K562 (cell line): ENCODE data around the gene TRPC4AP. TPM values are rescaled to one million over a fixed set of nuclear protein-coding genes. Genes with fewer than 3 reads are reported as not detected.

Experiments used
- ATAC-seq: fragments of 200-7000 bp; cut with Tn5 transposase; 3 replicates; pipeline ENCODE4 v1.9.1; 2020; ENCODE audit warnings: moderate library complexity
- BruUV-seq: library from RNA; stranded (reverse); fragments of 400-500 nt; replicated peaks from 2 replicates; lab custom pipeline; 2021; lab: Mats Ljungman, UMichigan
- CTCF ChIA-PET: fragments of 300-600 bp; formaldehyde crosslinking; extraction: SDS; loops from one replicate; lab custom pipeline; 2021; ENCODE audit warnings: low intra/inter-chr PET ratio; lab: Yijun Ruan, JAX
- POLR2A ChIA-PET: fragments of 300-600, 350-650 bp; sonication (Branson Sonifier 250); formaldehyde crosslinking; extraction: SDS; loops from one replicate; lab custom pipeline; 2021; ENCODE audit warnings: antibody characterized with exemption, inconsistent platforms; lab: Yijun Ruan, JAX
- DNase-seq, 4 experiments: peaks; one replicate each; pipeline versions ENCODE4 v3.0.0 to v3.0.0-alpha.2; 2011 to 2018; ENCODE audit warnings: low spot score in 3 of 4, mixed read lengths in 3 of 4; ENCODE audit errors: extremely low read depth in 1 of 4
- FAIRE-seq: peaks from 2 replicates; lab custom pipeline; 2011; peaks lifted over from hg19 to GRCh38; lab: Jason Lieb, UNC
- H2AFZ ChIP-seq: 2 replicates; pipeline ENCODE4 v1.6.0; 2011; ENCODE audit warnings: low read depth, low read length, control low read depth, inconsistent platforms
- H3K27ac ChIP-seq: fragments of 200-600 bp; 3 replicates; pipeline ENCODE4 v1.8.0; 2011; ENCODE audit warnings: low read depth, mild to moderate bottlenecking, control low read depth, inconsistent platforms, low read length, moderate library complexity, mixed read lengths; ENCODE audit errors: extremely low read depth
- H3K27me3 ChIP-seq, 2 experiments: fragments of 300-600 bp in 1 of 2; 2 replicates in 1 of 2; 3 replicates in 1 of 2; pipeline versions ENCODE4 v1.6.0 to v1.8.0; 2011; ENCODE audit warnings: inconsistent platforms in 2 of 2, low read length in 2 of 2, mild to moderate bottlenecking in 1 of 2, mixed read lengths in 1 of 2, moderate library complexity in 1 of 2; ENCODE audit not compliant: control insufficient read depth in 2 of 2, insufficient read depth in 2 of 2
- H3K36me3 ChIP-seq: fragments of 300-600 bp; 3 replicates; pipeline ENCODE4 v1.8.0; 2011; ENCODE audit warnings: mild to moderate bottlenecking, low read length, inconsistent platforms; ENCODE audit not compliant: control insufficient read depth, insufficient read depth
- H3K4me1 ChIP-seq, 2 experiments: fragments of 200-600 bp in 1 of 2; replicated peaks in 1 of 2; 2 replicates in 1 of 2; 3 replicates in 1 of 2; pipeline versions ENCODE4 v1.5.1 to v1.8.0; 2011; ENCODE audit warnings: inconsistent platforms in 2 of 2, low read length in 2 of 2, mild to moderate bottlenecking in 1 of 2, mixed read lengths in 1 of 2, moderate library complexity in 1 of 2; ENCODE audit not compliant: control insufficient read depth in 2 of 2, insufficient read depth in 2 of 2
- H3K4me2 ChIP-seq: 2 replicates; pipeline ENCODE4 v1.6.1; 2011; ENCODE audit warnings: low read length, control low read depth, inconsistent platforms, mixed read lengths; ENCODE audit not compliant: insufficient read depth
- H3K4me3 ChIP-seq: fragments of 200-600 bp; sonication (generic), shearing (Covaris generic); 2 replicates; pipeline ENCODE4 v1.5.1; 2016; ENCODE audit warnings: control low read depth, inconsistent platforms
- H3K79me2 ChIP-seq: fragments of 200-600 bp; 3 replicates; pipeline ENCODE4 v1.8.0; 2011; ENCODE audit warnings: low read length, inconsistent platforms; ENCODE audit not compliant: control insufficient read depth, insufficient read depth
- H3K9ac ChIP-seq, 2 experiments: 2 replicates each; pipeline versions ENCODE4 v1.6.0 to v1.6.1; 2011; ENCODE audit warnings: low read depth in 2 of 2, low read length in 2 of 2, control low read depth in 1 of 2, inconsistent platforms in 1 of 2, mild to moderate bottlenecking in 1 of 2, mixed read lengths in 1 of 2; ENCODE audit not compliant: insufficient read depth in 1 of 2
- H3K9me1 ChIP-seq: one replicate; pipeline ENCODE4 v1.6.0; 2011; ENCODE audit warnings: inconsistent platforms, mild to moderate bottlenecking, low read length, moderate library complexity; ENCODE audit not compliant: control insufficient read depth, insufficient read depth
- H3K9me3 ChIP-seq: replicated peaks from 2 replicates; pipeline ENCODE4 v1.5.1; 2011; ENCODE audit warnings: low read depth, low read length, inconsistent platforms; ENCODE audit not compliant: control insufficient read depth, insufficient read depth
- H4K20me1 ChIP-seq: replicated peaks from 2 replicates; pipeline ENCODE4 v1.6.1; 2011; ENCODE audit warnings: low read length, inconsistent platforms, mixed read lengths; ENCODE audit not compliant: control insufficient read depth, insufficient read depth
- BACH1 ChIP-seq: fragments of 200-800 bp; sonication (Bioruptor generic); IDR thresholded peaks from 2 replicates; pipeline ENCODE4 v1.6.1; 2016; ENCODE audit warnings: missing genetic modification characterization, missing compliant biosample characterization
- CBX5 ChIP-seq: IDR thresholded peaks from 2 replicates; pipeline ENCODE4 v1.6.1; 2014; ENCODE audit warnings: low read depth, borderline replicate concordance
- CHD1 ChIP-seq: fragments of 200-600 bp; sonication (generic); IDR thresholded peaks from one replicate; pipeline ENCODE4 v1.6.1; 2012; ENCODE audit warnings: mild to moderate bottlenecking, moderate library complexity, low read length, inconsistent platforms
- HDAC2 ChIP-seq: fragments of 450-650 bp; IDR thresholded peaks from 2 replicates; pipeline ENCODE4 v1.6.1; 2016; ENCODE audit warnings: mild to moderate bottlenecking
- MTA3 ChIP-seq: fragments of 450-650 bp; formaldehyde crosslinking; IDR thresholded peaks from 2 replicates; pipeline ENCODE4 v1.6.1; 2017; ENCODE audit warnings: mild to moderate bottlenecking, borderline replicate concordance
- PHB ChIP-seq: fragments of 250-450 bp; sonication (Bioruptor Pico); IDR thresholded peaks from 2 replicates; pipeline ENCODE4 v1.5.0; 2021
- SAFB2 ChIP-seq: fragments of 200-400 bp; formaldehyde crosslinking; IDR thresholded peaks from 2 replicates; pipeline ENCODE4 v1.6.1; 2018; ENCODE audit warnings: borderline replicate concordance, low read length, low read depth, moderate library complexity; ENCODE audit not compliant: severe bottlenecking
- ZBTB2 ChIP-seq: fragments of 450-650 bp; IDR thresholded peaks from 2 replicates; pipeline ENCODE4 v1.6.1; 2016; ENCODE audit warnings: antibody characterized with exemption
- ZNF280B ChIP-seq: fragments of 250-450 bp; sonication (Bioruptor Pico); IDR thresholded peaks from 2 replicates; pipeline ENCODE4 v1.5.1; 2021; ENCODE audit warnings: mild to moderate bottlenecking
- ZNF609 ChIP-seq: sonication (generic); formaldehyde crosslinking; IDR thresholded peaks from 2 replicates; pipeline ENCODE4 v1.8.1; 2023; ENCODE audit warnings: missing genetic modification reagents, mild to moderate bottlenecking, borderline replicate concordance
- WGBS: fragments of 100-300 bp; shearing (Covaris generic); methylation state at CpG from one replicate; pipeline ENCODE4 v1.1.6; 2016; ENCODE audit warnings: low coverage, mixed read lengths; ENCODE audit not compliant: insufficient coverage; ENCODE audit errors: missing lambda C conversion rate; 5-methylcytosine and 5-hydroxymethylcytosine counted together
- in situ Hi-C: fragments of 300-500 bp; cut with MboI; formaldehyde crosslinking; loops from 4 replicates; pipeline ENCODE4 v1.15.0; 2018; ENCODE audit warnings: inconsistent platforms, mixed read lengths
- intact Hi-C: fragments of 100-400 bp; cut with micrococcal nuclease; formaldehyde crosslinking; loops from 2 replicates; pipeline ENCODE4 v1.14.2; 2022
- polyA plus RNA-seq, 8 experiments: library from polyadenylated mRNA; depleted of rRNA in 4 of 8; stranded (reverse) in 5 of 8; unstranded in 3 of 8; fragments of >200 nt; fragmentation: Nextera tagmentation in 2 of 8; fragmentation: Illumina TruSeq in 1 of 8; extraction: Ambion mirVana in 2 of 8; extraction: Trizol in 1 of 8; gene quantifications; 2 replicates each; pipeline versions ENCODE4 v1.2.1 to v1.2.3, GENCODE V29; 2011 to 2014; ENCODE audit warnings: inconsistent platforms in 1 of 8, missing spikeins in 1 of 8
- total RNA-seq, 7 experiments: library from RNA; depleted of rRNA in 6 of 7; stranded (reverse); fragments of >200 nt in 6 of 7; fragmentation: Illumina TruSeq in 2 of 7; extraction: Trizol in 2 of 7; gene quantifications; 2 replicates each; pipeline versions ENCODE4 v1.2.1 to v1.2.3, GENCODE V29; 2011 to 2021; ENCODE audit warnings: low replicate concordance in 1 of 7

TRPC4AP gene
- total and polyA plus RNA-seq, 9 of the 15 experiments (the other 6 are each of a cell fraction or from before 2014, with no cell fraction given), result 2.3 to 70.3 (median 33.3) TPM

- no peak for TF ChIP-seq ZNF609 (CRISPR knock-in tag)
Measured at GRCh38 chr20:35009665-35010328, 82.8 kb downstream of the TRPC4AP start (continued).

- CTCF ChIA-PET, result no interaction called here
- no peak for TF ChIP-seq HDAC2
- no peak for TF ChIP-seq PHB (CRISPR knock-in tag)
- no peak for TF ChIP-seq MTA3
- no peak for TF ChIP-seq CHD1
- no peak for TF ChIP-seq CBX5
- no peak for TF ChIP-seq BACH1 (tag)
- no peak for TF ChIP-seq SAFB2
- no peak for TF ChIP-seq ZNF280B (CRISPR knock-in tag)
- no peak for TF ChIP-seq ZBTB2
Measured at GRCh38 chr20:35008411-35009342, 83.9 kb downstream of the TRPC4AP start.

More at GRCh38 chr20:35008411-35009342, 83.9 kb downstream of the TRPC4AP start:
- no peaks in the 10 kb centered on the region for H3K79me2 ChIP-seq
- 87% methylated on average over 14 of the region's 14 CpGs for WGBS
- DNase-seq (no peak), FAIRE-seq (no peak), ATAC-seq (no peak)
- no peaks in the 10 kb centered on the region for H3K9me1 ChIP-seq
- no peak overlapping the region for H3K9ac ChIP-seq
- no peak overlapping the region for H2AFZ ChIP-seq
- H3K4me1 ChIP-seq, result no peaks in the 10 kb centered on the region
- H3K9me3 ChIP-seq, result no peaks in the 10 kb centered on the region
- H3K36me3 ChIP-seq, result peaks cover 98% of the 10 kb centered on the region; the same call in 2 of the 3 replicates
- H4K20me1 ChIP-seq, result no peaks in the 10 kb centered on the region
- H3K4me2 ChIP-seq, result no peak overlapping the region
- POLR2A ChIA-PET, result interaction anchor here (0.7 to 2.8 kb wide), 2 partner anchors 8 to 135 kb away, joined by 3 to 10 read pairs; no protein-coding TSS in a partner anchor
- in situ Hi-C loops (no loop called here), intact Hi-C loops (no loop called here)
- H3K4me3 ChIP-seq, result no peak overlapping the region
- no peak overlapping the region for H3K27ac ChIP-seq
- H3K27me3 ChIP-seq, result no peaks in the 10 kb centered on the region
- BruUV-seq, result no TSS peak
